Brain pericyte (primary cell): ENCODE measurements around the gene CD7.

Experiments used
- DNase-seq: peaks from one replicate; pipeline ENCODE4 v3.0.0-alpha.2; 2012; ENCODE audit warnings: low read depth, low spot score

Gene CD7

DNA sequence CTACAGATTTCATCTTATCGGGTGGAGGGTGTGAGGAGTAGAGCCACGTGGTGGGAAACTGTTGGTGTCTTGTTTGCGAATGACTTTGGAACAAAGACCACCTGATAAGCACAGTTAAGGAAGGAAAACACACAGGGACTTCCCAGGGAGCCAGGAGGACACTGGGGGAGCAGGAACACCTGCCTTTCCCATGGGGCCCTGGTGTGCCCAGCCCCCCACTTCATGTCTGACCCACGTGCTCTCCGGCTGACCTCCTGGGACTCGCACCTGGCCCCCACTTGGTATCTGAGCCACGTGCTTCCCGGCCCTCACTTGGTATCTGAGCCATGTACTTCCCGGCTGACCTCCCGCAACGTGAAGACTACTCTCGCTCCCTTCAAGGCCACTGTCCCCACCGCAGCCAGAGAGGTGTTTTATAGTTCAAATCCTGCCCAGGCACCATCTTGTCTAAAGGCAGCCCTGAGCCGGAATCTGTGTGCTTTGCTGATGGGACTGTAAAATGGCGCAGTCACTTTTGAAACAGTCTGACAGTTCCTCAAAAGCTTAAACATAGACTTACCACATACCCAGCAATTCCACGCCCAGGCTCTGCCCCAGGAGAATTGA is 38.5 kb downstream of the CD7 start:
- no peak for DNase-seq

DNA sequence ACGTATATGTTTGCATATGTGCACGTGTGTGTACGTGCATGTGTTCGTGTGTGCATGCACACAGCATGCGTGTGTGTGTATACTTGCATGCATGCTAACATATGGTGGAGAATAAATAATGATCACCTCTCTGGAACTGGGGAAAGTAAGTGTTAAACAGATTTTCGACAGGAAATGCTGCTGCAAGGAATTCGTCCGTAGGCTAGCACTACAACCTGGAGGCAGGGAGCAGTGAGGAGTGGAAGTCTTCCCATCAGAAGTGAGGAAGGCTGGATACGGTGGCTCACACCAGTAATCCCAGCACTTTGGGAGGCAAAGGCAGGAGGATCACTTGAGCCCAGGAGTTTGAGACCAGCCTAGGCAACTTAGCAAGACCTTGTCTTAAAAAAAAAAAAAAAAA is 39.1 kb downstream of the CD7 start:
- DNase-seq = no peak

DNA sequence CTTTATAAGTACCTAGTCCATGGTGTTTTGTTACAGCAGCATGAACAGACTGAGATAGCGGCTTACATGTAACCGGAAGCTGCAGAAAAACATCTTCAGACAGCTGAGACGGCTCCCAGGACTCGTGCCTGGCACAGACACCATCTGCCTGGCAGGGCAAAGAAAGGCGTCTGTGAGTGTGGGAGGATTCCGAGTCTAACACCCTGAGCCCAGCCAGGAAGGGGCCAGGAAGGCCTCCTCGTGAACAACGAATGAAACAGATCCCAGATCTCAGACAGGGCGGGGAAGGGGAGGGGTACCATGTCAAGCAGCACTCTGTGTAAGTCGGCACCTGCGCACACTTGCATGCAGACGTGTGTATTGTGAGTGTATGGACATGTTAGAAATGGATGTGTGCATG is 39.6 kb downstream of the CD7 start:
- no peak for DNase-seq

DNA sequence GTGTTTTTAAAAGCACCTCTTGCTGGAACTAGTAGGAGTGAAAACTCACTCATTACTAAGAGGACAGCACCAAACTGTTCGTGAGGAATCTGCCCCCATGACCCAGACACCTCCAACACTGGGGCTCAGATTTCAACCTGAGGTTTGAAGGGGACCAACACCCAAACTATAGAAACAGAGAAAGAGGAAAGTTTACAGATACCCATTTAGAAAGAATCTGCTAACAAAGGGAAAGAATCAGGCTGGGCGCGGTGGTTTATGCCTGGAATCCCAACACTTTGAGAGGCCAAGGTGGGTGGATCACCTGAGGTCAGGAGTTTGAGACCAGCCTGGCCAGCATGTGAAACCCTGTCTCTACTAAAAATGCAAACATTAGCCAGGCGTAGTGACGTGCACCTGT is 40.5 kb downstream of the CD7 start:
- no peak for DNase-seq

DNA sequence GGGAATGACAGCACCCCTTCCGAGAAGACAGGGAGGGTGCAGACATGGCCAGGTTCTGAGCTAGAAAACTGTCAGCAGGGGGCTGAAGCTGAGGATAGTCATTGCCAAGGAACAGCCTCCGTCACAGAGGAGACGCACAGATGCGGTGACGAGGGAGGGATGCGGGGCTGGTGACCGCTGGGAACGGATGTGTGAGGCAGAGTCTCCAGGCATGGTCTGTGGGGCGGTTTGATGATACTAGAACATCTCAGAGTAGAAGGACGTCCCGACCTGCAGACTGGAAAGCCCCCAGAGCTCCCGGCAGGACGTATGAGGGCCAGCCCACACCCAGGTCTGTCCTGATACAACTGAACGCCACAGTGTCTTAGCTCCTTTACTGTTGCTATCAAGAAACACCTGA is 42.1 kb downstream of the CD7 start:
- DNase-seq = no peak

- DNase-seq = no peak
Observed at GRCh38 chr17:82274134-82275020, 43.0 kb downstream of the CD7 start.

GRCh38 chr17:82273327-82274133 is 43.9 kb downstream of the CD7 start, which contains the start of gene CSNK1D:
Gene CSNK1D (minus strand): TSS chr17:82273700. CDS start chr17:82273381, 319 bp downstream.
- no peak for DNase-seq

DNA sequence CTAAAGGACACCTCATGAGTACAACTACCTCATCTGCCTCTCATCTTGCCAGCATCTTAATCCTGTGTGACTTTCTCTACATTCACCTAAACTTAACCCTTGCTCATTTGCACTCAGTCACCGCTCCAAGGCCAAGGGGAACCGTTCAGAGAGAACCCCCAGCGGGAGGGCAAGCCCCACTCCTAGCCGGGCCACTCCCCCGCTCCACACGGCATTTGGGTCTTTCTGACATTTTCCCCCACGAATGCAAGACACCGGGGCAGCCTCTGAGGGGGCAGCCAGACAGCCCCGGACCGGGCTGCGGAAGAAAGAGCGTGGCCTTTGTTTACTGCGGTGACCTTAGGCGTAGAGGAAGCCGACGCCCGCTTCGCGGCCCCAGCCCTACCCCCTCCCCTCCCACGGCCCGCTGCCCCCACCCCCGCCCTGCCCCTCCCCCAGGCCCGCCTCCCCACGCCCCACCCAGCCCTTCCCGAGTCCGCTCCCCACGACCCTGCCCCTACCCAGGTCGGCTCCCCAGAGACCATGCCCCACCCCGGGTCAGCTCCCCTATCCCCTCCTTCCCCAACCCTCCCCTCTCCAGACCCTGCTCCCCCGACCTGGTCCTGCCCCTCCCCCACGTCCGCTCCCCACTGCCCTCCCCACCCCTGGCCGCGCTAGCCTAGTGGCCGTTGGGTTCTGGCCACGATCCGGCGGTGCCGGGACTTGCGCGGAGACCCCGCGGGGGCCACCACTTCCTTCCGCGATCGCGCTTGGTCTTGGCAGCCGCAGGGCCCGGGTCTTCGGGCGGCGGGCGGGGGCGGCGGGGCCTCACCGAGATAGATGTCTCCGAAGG is 44.7 kb downstream of the CD7 start:
- no peak for DNase-seq

GRCh38 chr17:82271401-82271800 is 46.0 kb downstream of the CD7 start:
- DNase-seq = no peak

DNA sequence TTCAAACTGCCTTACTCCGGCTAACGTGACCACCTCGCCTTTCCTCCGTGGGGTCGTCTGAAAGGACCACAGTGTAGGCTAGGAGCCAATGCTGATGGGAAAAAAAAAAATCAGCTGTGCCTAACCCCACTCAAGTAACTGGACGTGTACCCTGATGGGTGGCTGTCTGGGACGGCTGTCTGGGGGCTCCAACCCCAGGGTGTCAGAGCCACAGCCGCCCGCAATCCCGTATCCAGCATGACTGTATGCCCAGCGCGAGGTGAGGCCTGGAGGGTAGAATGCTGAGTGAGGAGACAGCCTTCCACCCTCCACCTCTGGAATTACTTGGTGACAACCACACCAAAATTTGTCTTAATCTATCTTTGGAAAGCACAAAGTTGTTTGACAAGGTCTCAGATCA is 46.8 kb downstream of the CD7 start:
- no peak for DNase-seq

- DNase-seq = no peak
Observed at GRCh38 chr17:82269882-82270500, 47.4 kb downstream of the CD7 start.

DNA sequence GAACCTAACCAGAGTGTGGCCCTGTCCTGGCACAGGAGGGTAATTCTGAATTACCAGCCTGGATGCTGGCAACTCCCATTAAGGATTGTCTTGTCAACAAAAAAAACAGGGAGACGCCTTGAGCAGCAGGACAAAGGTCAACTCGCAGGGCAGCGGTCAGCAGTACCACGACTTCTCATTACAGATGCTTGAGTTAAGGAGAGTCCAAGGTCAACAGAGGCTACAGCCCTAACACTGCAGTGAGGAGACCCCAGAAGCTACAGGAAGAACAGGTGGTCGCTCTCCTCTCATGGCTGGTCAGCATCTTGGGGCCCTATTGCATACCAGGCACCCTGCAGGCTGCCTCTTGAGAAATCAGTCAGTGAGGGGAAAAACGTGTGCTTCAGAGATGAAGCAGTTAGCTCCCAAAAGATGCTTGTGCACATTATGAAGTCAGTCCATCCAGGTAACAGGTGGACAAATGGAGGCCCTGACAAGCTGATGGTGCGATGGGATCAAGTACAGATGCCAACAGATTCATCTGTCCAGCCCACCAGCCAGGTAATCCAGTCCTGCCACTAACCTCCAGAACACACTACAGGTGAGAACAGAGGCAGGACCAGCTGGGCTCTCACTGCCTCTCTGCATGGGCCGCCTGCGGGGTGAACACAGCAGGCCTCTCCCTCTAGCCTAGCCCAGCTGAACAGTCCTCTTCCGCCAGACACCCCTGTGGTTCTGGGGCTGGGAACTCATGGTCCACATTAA is 48.1 kb downstream of the CD7 start:
- DNase-seq = no peak

DNA sequence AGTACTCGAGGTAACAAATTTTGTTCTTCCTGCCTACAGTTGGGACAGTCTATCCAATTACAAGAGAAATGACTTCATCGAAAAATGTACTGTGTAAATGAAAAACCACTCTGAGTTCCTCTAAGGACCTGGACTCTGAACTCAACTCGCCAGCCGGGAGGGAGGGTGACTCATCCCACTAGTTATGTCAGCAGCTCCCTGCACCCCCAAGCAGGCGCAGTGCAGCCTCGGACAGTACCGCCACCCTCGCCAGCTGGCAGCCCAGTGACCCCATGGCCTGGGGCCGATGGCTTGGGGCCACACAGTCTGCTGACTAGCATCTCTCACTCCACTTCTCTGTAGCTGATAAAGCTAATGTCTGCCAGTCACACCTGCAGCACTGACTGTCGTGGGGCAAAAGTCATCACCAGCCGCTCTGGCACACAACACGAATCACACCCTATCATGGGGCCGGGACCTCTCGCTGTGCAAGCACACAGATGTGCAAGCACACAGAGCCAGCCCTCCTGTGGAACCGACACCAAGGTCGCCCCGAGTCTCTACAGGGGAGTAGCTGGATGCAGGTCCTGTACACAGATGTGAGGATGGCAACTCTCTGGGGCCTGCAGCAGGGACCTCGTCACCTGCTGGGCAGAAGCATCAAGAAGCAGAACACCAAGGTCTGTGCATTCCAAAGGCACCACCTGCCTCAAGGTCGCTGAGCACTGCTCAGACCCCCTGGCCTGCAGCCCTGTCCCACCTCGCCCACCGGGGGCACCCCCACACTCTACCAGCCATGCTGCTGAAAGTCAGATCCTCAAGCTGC is 49.6 kb downstream of the CD7 start:
- peak; percentile 87 for DNase-seq

DNA sequence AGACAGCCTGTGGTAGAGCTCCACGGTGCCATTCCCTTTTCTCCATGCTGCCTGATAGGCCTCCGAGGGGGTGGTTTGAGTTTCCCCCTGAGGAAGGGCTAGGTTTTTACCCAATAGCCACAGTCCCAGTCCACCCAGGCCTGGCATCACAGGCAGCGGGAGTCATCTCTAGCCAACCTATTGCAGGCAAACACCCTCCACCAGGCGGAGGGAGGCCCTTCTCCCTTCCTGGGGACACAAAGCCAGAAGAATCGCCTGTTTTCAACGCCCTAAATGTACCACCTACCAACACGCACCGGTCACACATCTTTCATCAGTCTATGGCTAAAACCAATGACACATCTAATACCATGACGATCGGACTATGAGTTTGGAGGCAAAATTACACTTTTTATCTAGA is 51.3 kb downstream of the CD7 start:
- DNase-seq = no peak
